GM10248 (cell line): ENCODE data around the gene SRGAP3.

Experiments used
- CTCF ChIA-PET: fragments of 300-600 bp; sonication (Branson Sonifier 250); formaldehyde crosslinking; extraction: SDS; loops from one replicate; lab custom pipeline; 2021; ENCODE audit warnings: antibody characterized with exemption; lab: Yijun Ruan, JAX
- POLR2A ChIA-PET: fragments of 350-650 bp; sonication (Branson Sonifier 250); formaldehyde crosslinking; extraction: SDS; loops from one replicate; lab custom pipeline; 2020; ENCODE audit warnings: antibody characterized with exemption; lab: Yijun Ruan, JAX
- DNase-seq: peaks from one replicate; pipeline ENCODE4 v3.0.0; 2012; ENCODE audit errors: extremely low spot score
- CTCF ChIP-seq: IDR thresholded peaks from 2 replicates; pipeline ENCODE4 v1.5.1; 2012; ENCODE audit warnings: mild to moderate bottlenecking, low read depth; ENCODE audit errors: extremely low read depth, missing control alignments, control extremely low read depth

SRGAP3 gene

GRCh38 chr3:9130345-9131305, 118.8 kb downstream of the SRGAP3 start:
- ChIA-PET CTCF (interaction anchor here (1.0 to 2.1 kb wide), 3 partner anchors 11 to 14 kb away, joined by 4 to 5 read pairs (median 5); no protein-coding TSS in a partner anchor), POLR2A (interaction anchor here (0.6 kb wide), 1 partner anchor 209 kb away, joined by 3 read pairs; no protein-coding TSS in a partner anchor)
- TF ChIP-seq CTCF, result no peak
- DNase-seq, result no peak

- CTCF ChIA-PET, result interaction anchor here (1.0 kb wide), 1 partner anchor 10 kb away, joined by 4 read pairs; no protein-coding TSS in a partner anchor
Observed at GRCh38 chr3:9129365-9129764, 120.1 kb downstream of the SRGAP3 start.

GRCh38 chr3:9125278-9125951, 124.0 kb downstream of the SRGAP3 start:
- ChIA-PET POLR2A (no interaction called here), CTCF (interaction anchor here (1.5 kb wide), 1 partner anchor 11 kb away, joined by 5 read pairs; no protein-coding TSS in a partner anchor)
- TF ChIP-seq CTCF, result no peak
- no peak for DNase-seq

More at GRCh38 chr3:9129365-9129764, 120.1 kb downstream of the SRGAP3 start:
- no peak for DNase-seq
- no peak for TF ChIP-seq CTCF
- POLR2A ChIA-PET, result no interaction called here

GRCh38 chr3:9124730-9125129, 124.7 kb downstream of the SRGAP3 start:
- no peak for DNase-seq
- no peak for TF ChIP-seq CTCF
- ChIA-PET CTCF (interaction anchor here (1.2 to 1.5 kb wide), 2 partner anchors 10 to 355 kb away, joined by 3 to 5 read pairs; partner anchors contain the start of gene OXTR), POLR2A (no interaction called here)

GRCh38 chr3:9123840-9124239, 125.6 kb downstream of the SRGAP3 start:
- ChIA-PET POLR2A (no interaction called here), CTCF (interaction anchor here (1.2 to 1.5 kb wide), 2 partner anchors 9 to 354 kb away, joined by 3 to 5 read pairs; partner anchors contain the start of gene OXTR)
- TF ChIP-seq CTCF, result no peak
- no peak for DNase-seq
